ENCODE data around the gene CLN3. TPM values are rescaled to one million over a fixed set of nuclear protein-coding genes. Genes with fewer than 3 reads are reported as not detected.
"Not testable (repeated sequence)": the region's sequence is repeated elsewhere in the genome, so short reads cannot be mapped to it uniquely, and the experiment has no call there.

The CLN3 gene
- total RNA-seq, 1 donor from 2014 or later: 10.4 TPM

DNA sequence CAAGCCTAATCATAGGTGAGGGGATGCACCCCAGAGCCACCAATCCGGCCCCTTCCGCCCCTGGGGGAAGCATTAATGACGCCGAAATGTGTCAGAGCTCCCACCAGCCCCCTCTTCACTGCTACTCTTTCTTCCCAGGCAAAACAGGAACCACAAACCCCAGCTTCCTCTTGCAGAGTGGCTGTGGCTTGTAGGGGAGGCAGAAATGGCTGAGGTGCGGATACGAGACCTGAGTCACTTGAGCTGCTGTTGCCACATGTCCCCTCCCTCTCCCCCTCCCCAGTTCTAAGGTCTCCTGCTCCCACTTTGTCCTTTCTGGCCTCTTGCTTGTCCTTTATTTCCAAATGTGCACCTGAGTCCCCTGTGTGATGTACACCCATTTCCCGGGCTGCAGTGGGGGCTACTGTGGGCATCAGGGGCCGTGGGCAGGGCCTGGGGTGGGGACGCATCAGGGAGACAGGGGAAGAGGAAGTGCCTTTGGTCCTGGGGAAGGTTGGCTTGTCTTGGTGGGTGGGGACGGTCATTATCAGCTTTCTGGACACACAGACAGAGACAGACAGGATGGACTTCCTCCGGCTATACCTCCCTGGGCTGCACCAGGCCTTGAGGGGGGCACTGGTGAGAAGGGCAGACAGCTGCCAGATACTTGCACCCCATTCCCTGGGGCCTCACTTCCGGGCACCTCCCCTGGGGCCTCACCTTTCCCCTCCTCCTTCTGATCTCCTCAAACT, 2.4 kb upstream of the CLN3 start, which contains the start of gene APOBR:
Gene APOBR (plus strand): TSS at position 523 of the 731 bp plus-strand sequence. CDS start 39 bp downstream, at position 562.
- Histone ChIP-seq H3K27ac (ENCODE audit: low read depth, low read length) (peak within 1 kb of the TSS; percentile 40), H3K36me3 (ENCODE audit: control insufficient read depth in 3 of 3, insufficient read depth in 3 of 3, low read length in 3 of 3) (peaks cover 0 to 2% (median under 1%) of the 10 kb centered on the region in 3 donors), H3K27me3 (ENCODE audit: control insufficient read depth in 3 of 3, insufficient read depth in 3 of 3, low read length in 3 of 3) (peaks cover 0 to 8% (median 2%) of the 10 kb centered on the region in 3 donors), H3K9me3 (ENCODE audit: control insufficient read depth in 3 of 3, low read length in 3 of 3) (no peaks in the 10 kb centered on the region), H3K4me3 (ENCODE audit: low read length in 3 of 3) (peak within 1 kb of the TSS in 2 of 3 donors; percentile 1 to 19), H3K9ac (ENCODE audit: low read depth in 1 of 3, low read length in 3 of 3) (peak within 1 kb of the TSS in 1 of 3 donors; percentile 2), H3K4me1 (ENCODE audit: control insufficient read depth in 3 of 3, insufficient read depth in 3 of 3, low read length in 3 of 3) (peaks cover 2 to 5% (median 3%) of the 10 kb centered on the region in 3 donors)

DNA sequence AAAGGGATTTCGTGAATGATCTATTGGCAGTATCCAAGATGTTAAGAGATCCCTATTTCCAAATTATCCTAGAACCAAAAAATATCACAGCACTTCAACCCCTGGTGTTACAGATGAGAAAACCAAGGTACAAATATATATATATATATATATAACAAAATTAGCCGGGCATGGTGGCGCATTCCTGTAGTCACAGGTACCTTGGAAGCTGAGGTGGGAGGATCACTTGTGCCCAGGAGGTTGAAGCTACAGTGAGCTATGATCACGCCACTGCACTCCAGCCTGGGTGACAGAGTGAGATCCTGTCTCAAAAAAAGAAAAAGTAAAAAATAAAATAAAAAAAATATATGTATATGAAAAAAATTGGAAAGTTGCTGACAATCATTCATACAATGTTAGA, 637 bp upstream of the CLN3 start:
- no peaks in the 10 kb centered on the region for H3K9me3 ChIP-seq (ENCODE audit: control insufficient read depth in 3 of 3, low read length in 3 of 3)
- peaks cover 0 to 5% (median 2%) of the 10 kb centered on the region in 3 donors for H3K27me3 ChIP-seq (ENCODE audit: control insufficient read depth in 3 of 3, insufficient read depth in 3 of 3, low read length in 3 of 3)
- H3K27ac ChIP-seq (ENCODE audit: low read depth, low read length): peak overlapping the region; percentile 95
- H3K36me3 ChIP-seq (ENCODE audit: control insufficient read depth in 3 of 3, insufficient read depth in 3 of 3, low read length in 3 of 3): peaks cover 11 to 13% (median 13%) of the 10 kb centered on the region in 3 donors
- H3K4me1 ChIP-seq (ENCODE audit: control insufficient read depth in 3 of 3, insufficient read depth in 3 of 3, low read length in 3 of 3): peaks cover 2 to 5% (median 3%) of the 10 kb centered on the region in 3 donors
- peak overlapping the region; percentile 93 to 98 (median 98) for H3K4me3 ChIP-seq (ENCODE audit: low read length in 3 of 3)
- peak overlapping the region; percentile 92 to 97 (median 92) for H3K9ac ChIP-seq (ENCODE audit: low read depth in 1 of 3, low read length in 3 of 3)

DNA sequence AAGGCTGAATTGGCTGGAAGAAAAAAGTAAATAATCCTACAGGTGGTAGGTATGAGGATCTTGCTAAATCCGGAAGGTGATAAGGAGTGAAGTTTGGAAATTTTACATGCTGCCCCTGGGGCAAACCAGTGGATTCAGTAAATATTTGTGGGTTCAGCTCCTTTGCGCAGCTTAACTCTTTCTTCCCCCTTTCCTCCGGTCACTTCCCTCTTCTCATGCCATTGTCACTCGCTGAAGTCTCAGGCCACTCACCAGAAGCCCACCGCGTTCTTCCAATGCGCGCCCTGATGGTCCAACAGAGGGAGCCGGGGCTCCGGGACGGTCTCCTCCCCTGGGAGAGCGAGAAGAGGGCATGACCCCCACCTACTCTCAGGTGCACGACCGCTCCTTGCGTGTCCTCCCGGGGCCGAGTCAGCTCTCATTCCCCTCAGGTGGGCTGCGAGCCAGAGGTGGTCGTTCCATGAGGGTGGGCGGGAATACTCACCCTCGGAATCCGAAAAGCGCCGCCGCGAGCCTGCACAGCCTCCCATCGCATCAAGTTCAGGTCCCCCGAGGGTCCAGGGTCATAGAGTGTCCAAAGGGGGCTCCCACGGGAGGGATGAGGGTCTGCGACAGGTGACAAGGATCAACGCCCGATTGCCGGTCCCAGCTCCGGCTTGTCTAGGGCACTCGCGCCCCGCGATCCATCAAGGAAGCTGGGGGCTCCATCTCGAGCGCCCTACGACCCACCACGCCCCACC, 474 bp downstream of the CLN3 start:
- Histone ChIP-seq H3K4me1 (ENCODE audit: control insufficient read depth in 3 of 3, insufficient read depth in 3 of 3, low read length in 3 of 3) (peaks cover 2 to 5% (median 3%) of the 10 kb centered on the region in 3 donors), H3K9me3 (ENCODE audit: control insufficient read depth in 3 of 3, low read length in 3 of 3) (no peaks in the 10 kb centered on the region), H3K36me3 (ENCODE audit: control insufficient read depth in 3 of 3, insufficient read depth in 3 of 3, low read length in 3 of 3) (peaks cover 19 to 21% (median 19%) of the 10 kb centered on the region in 3 donors), H3K4me3 (ENCODE audit: low read length in 3 of 3) (peak overlapping the region; percentile 93 to 98 (median 98)), H3K27me3 (ENCODE audit: control insufficient read depth in 3 of 3, insufficient read depth in 3 of 3, low read length in 3 of 3) (peaks cover 0 to 2% (median 0%) of the 10 kb centered on the region in 3 donors), H3K27ac (ENCODE audit: low read depth, low read length) (peak overlapping the region; percentile 95), H3K9ac (ENCODE audit: low read depth in 1 of 3, low read length in 3 of 3) (peak overlapping the region; percentile 92 to 97 (median 92))

DNA sequence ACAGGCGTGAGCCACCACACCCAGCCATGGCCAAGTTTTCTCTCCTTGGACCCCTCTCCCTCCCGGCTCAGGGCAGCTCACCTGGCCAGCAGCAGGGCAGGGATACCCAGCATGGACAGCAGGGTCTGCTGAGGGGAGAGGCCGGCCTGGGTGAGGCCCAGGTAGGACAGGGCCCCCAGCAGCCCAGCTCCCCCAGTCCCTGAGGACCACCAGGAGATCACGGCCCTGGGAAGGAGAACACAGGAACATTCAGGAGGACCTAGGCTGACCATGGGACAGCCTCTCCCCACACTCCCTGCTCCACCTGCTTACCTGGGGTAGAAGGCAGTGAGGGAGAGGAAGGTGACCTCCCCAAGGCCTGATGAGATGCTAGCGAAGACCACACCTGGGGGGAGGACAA, 5.6 kb downstream of the CLN3 start:
- H3K4me1 ChIP-seq (ENCODE audit: control insufficient read depth in 3 of 3, insufficient read depth in 3 of 3, low read length in 3 of 3): peaks cover 1 to 2% (median 2%) of the 10 kb centered on the region in 3 donors
- H3K9ac ChIP-seq (ENCODE audit: low read depth in 1 of 3, low read length in 3 of 3): no peak overlapping the region
- H3K36me3 ChIP-seq (ENCODE audit: control insufficient read depth in 3 of 3, insufficient read depth in 3 of 3, low read length in 3 of 3): peaks cover 38 to 44% (median 38%) of the 10 kb centered on the region in 3 donors
- no peak overlapping the region for H3K4me3 ChIP-seq (ENCODE audit: low read length in 3 of 3)
- H3K27ac ChIP-seq (ENCODE audit: low read depth, low read length): no peak overlapping the region
- no peaks in the 10 kb centered on the region for H3K27me3 ChIP-seq (ENCODE audit: control insufficient read depth in 3 of 3, insufficient read depth in 3 of 3, low read length in 3 of 3)
- no peaks in the 10 kb centered on the region for H3K9me3 ChIP-seq (ENCODE audit: control insufficient read depth in 3 of 3, low read length in 3 of 3)

DNA sequence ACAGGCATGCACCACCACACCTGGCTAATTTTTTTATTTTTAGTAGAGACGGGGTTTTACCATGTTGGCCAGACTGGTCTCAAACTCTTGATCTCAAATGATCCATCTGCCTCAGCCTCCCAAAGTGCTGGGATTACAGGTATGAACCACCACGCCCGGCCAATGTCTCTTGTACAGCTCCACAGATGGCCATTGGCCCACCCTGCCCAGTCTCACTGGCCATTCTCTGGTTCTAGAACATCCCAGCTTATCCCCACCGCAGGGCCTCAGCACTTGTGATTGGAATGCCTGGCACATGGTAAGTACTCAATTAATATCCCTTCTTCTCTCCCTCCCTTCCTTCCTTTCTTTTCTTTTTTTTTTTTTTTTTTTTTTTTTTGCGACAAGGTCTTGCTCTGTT, 8.5 kb downstream of the CLN3 start:
- H3K9ac ChIP-seq (ENCODE audit: low read depth in 1 of 3, low read length in 3 of 3); H3K4me3 ChIP-seq (ENCODE audit: low read length in 3 of 3); H3K4me1 ChIP-seq (ENCODE audit: control insufficient read depth in 3 of 3, insufficient read depth in 3 of 3, low read length in 3 of 3); H3K27me3 ChIP-seq (ENCODE audit: control insufficient read depth in 3 of 3, insufficient read depth in 3 of 3, low read length in 3 of 3); H3K27ac ChIP-seq (ENCODE audit: low read depth, low read length); H3K9me3 ChIP-seq (ENCODE audit: control insufficient read depth in 3 of 3, low read length in 3 of 3): not testable (repeated sequence)
- H3K36me3 ChIP-seq (ENCODE audit: control insufficient read depth in 3 of 3, insufficient read depth in 3 of 3, low read length in 3 of 3): peaks cover 35 to 48% (median 45%) of the 10 kb centered on the region in 3 donors

DNA sequence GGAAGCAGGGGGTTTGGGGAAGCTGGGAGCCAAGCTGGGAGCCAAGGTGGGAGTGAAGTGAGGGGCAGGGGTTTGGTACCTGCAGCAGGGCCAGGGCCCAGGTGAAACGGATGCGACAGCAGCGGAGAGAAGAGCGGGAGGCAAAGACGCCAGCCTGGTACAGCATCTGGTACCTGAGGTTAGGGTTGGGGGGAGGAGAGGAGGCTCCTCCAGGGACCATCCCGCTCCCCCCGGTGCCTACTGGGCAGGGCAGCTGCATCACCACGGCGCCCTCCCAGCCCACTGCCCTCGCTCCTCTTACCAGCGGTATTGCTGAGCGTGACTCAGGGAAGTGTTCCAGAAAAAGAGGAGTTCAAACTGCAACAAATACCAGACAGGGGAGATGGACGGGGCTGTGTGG, 9.8 kb downstream of the CLN3 start:
- Histone ChIP-seq H3K9ac (ENCODE audit: low read depth in 1 of 3, low read length in 3 of 3) (no peak overlapping the region), H3K27ac (ENCODE audit: low read depth, low read length) (no peak overlapping the region), H3K36me3 (ENCODE audit: control insufficient read depth in 3 of 3, insufficient read depth in 3 of 3, low read length in 3 of 3) (peaks cover 36 to 47% (median 45%) of the 10 kb centered on the region in 3 donors), H3K9me3 (ENCODE audit: control insufficient read depth in 3 of 3, low read length in 3 of 3) (no peaks in the 10 kb centered on the region), H3K27me3 (ENCODE audit: control insufficient read depth in 3 of 3, insufficient read depth in 3 of 3, low read length in 3 of 3) (no peaks in the 10 kb centered on the region), H3K4me1 (ENCODE audit: control insufficient read depth in 3 of 3, insufficient read depth in 3 of 3, low read length in 3 of 3) (no peaks in the 10 kb centered on the region), H3K4me3 (ENCODE audit: low read length in 3 of 3) (no peak overlapping the region)

DNA sequence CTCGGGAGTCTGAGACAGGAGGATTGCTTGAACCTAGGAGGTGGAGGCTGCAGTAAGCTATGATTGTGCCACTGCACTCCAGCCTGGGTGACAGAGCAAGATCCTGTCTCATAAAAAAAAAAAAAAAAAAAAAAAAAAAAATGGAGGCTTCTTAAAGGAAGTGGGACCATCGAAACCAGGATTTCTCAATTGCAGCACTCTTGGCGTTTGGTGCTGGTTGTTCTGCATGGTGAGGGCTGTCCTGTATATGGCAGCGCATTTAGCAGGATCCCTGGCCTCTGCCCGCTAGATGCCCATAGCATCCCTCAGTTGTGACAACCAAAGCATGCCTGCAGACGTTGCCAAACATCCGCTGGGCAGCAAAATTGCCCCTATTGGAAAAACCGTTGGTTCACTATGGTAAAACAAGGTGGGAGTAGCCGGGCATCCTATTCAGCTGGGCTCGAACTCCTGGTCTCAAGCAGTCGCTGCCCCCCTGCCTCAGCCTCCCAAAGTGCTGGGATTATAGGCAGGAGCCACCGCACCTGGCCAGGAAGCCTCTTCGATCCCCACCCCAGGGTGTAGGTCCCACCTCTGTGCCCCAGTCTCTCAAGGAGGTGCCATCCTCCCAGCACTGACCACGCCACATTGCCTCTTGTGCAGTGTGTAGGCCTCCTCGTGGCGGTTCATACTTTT, 13.2 kb downstream of the CLN3 start:
- H3K9me3 ChIP-seq (ENCODE audit: control insufficient read depth in 3 of 3, low read length in 3 of 3): no peaks in the 10 kb centered on the region
- H3K4me3 ChIP-seq (ENCODE audit: low read length in 3 of 3): no peak overlapping the region
- H3K9ac ChIP-seq (ENCODE audit: low read depth in 1 of 3, low read length in 3 of 3): no peak overlapping the region
- no peaks in the 10 kb centered on the region for H3K27me3 ChIP-seq (ENCODE audit: control insufficient read depth in 3 of 3, insufficient read depth in 3 of 3, low read length in 3 of 3)
- H3K27ac ChIP-seq (ENCODE audit: low read depth, low read length): no peak overlapping the region
- H3K4me1 ChIP-seq (ENCODE audit: control insufficient read depth in 3 of 3, insufficient read depth in 3 of 3, low read length in 3 of 3): no peaks in the 10 kb centered on the region
- peaks cover 27 to 52% (median 40%) of the 10 kb centered on the region in 3 donors for H3K36me3 ChIP-seq (ENCODE audit: control insufficient read depth in 3 of 3, insufficient read depth in 3 of 3, low read length in 3 of 3)

DNA sequence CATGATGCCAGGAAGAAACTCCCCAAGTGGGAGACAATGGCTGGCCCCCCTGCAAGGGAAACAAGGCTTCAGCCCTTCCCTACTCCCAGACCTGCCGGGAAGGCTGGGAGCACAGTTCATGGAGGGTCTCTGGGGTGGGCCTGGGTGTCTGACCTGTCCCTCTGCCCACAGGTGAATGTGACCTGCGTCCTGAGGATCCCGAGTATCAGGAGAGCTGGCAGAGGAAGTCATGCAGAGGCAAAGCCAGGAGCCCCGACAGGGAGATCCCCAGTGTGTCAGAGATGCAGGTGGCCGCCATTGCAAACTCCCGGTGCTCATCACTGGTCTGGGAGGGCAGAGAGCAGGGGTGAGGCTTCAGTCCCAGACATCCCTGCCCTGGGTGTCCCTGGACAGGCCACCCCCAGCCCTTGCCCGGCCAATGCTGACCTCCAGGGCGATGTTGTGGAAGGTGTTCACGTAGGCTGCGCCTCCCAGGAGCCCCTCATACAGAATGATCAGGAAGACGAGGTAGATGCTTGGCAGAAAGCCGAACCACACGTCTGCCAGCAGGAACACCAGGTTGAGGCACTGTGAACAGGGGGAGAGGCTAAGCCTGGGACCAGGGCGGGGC, 14.5 kb downstream of the CLN3 start:
- H3K36me3 ChIP-seq (ENCODE audit: control insufficient read depth in 3 of 3, insufficient read depth in 3 of 3, low read length in 3 of 3): peaks cover 24 to 47% (median 37%) of the 10 kb centered on the region in 3 donors

DNA sequence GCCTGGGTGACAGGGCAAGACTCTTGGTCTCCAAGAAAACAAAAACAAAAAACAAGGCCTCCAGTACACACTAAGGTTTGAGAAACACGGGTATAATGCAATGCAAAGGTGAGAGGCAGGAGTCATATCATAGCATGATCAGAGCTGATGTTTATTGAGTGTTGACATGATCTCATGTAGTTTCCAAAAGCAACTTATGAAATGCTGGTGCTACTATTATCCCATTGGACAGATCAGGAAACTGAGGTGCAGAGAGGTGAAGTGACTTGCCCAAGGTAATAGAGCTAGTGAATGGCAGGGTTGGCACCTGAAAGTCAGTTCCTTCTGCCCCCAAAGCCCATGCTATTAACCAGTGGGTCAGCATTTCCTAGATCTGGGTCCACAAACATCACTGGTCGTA, 16.7 kb downstream of the CLN3 start:
- H3K36me3 ChIP-seq (ENCODE audit: control insufficient read depth in 3 of 3, insufficient read depth in 3 of 3, low read length in 3 of 3): peaks cover 19 to 36% (median 26%) of the 10 kb centered on the region in 3 donors
- H3K4me1 ChIP-seq (ENCODE audit: control insufficient read depth in 3 of 3, insufficient read depth in 3 of 3, low read length in 3 of 3): no peaks in the 10 kb centered on the region
- no peak overlapping the region for H3K27ac ChIP-seq (ENCODE audit: low read depth, low read length)
- H3K27me3 ChIP-seq (ENCODE audit: control insufficient read depth in 3 of 3, insufficient read depth in 3 of 3, low read length in 3 of 3): no peaks in the 10 kb centered on the region
- no peaks in the 10 kb centered on the region for H3K9me3 ChIP-seq (ENCODE audit: control insufficient read depth in 3 of 3, low read length in 3 of 3)
- H3K9ac ChIP-seq (ENCODE audit: low read depth in 1 of 3, low read length in 3 of 3): no peak overlapping the region
- no peak overlapping the region for H3K4me3 ChIP-seq (ENCODE audit: low read length in 3 of 3)

More for the DNA sequence above, 14.5 kb downstream of the CLN3 start:
- Histone ChIP-seq H3K9ac (ENCODE audit: low read depth in 1 of 3, low read length in 3 of 3) (no peak overlapping the region), H3K27ac (ENCODE audit: low read depth, low read length) (no peak overlapping the region), H3K9me3 (ENCODE audit: control insufficient read depth in 3 of 3, low read length in 3 of 3) (no peaks in the 10 kb centered on the region), H3K4me1 (ENCODE audit: control insufficient read depth in 3 of 3, insufficient read depth in 3 of 3, low read length in 3 of 3) (no peaks in the 10 kb centered on the region), H3K4me3 (ENCODE audit: low read length in 3 of 3) (no peak overlapping the region), H3K27me3 (ENCODE audit: control insufficient read depth in 3 of 3, insufficient read depth in 3 of 3, low read length in 3 of 3) (no peaks in the 10 kb centered on the region)
